ENCODE measurements around the gene HS2ST1. TPM values are rescaled to one million over a fixed set of nuclear protein-coding genes. Genes with fewer than 3 reads are reported as not detected.

Gene HS2ST1
- total RNA-seq, 2 experiments from 2014 or later, result 20.9 to 25.3 TPM

GRCh38 chr1:87030740-87031690 lies 116.6 kb downstream of the HS2ST1 start:
- no peak for DNase-seq
- H3K27ac Mint-ChIP-seq, result no peak overlapping the region
- H3K4me1 Mint-ChIP-seq (ENCODE audit: low read depth), result no peaks in the 10 kb centered on the region
- no peak overlapping the region for H3K4me3 Mint-ChIP-seq
- ChIA-PET POLR2A (no interaction called here), CTCF (no interaction called here)
- H3K36me3 Mint-ChIP-seq (ENCODE audit: low read depth), result no peaks in the 10 kb centered on the region
- no peaks in the 10 kb centered on the region for H3K9me3 Mint-ChIP-seq (ENCODE audit: insufficient read depth)
- ATAC-seq, result no peak
- H3K27me3 Mint-ChIP-seq (ENCODE audit: low read depth), result no peaks in the 10 kb centered on the region

- Mint-ChIP-seq H3K9me3 (ENCODE audit: insufficient read depth) (no peaks in the 10 kb centered on the region), H3K27ac (no peak overlapping the region), H3K36me3 (ENCODE audit: low read depth) (no peaks in the 10 kb centered on the region), H3K4me3 (no peak overlapping the region), H3K27me3 (ENCODE audit: low read depth) (no peaks in the 10 kb centered on the region), H3K4me1 (ENCODE audit: low read depth) (no peaks in the 10 kb centered on the region)
- ChIA-PET CTCF (no interaction called here), POLR2A (no interaction called here)
- ATAC-seq, result no peak
- no peak for DNase-seq
These were observed 119.9 kb downstream of the HS2ST1 start for GRCh38 chr1:87034351-87034750.

GRCh38 chr1:87039096-87039495 lies 124.7 kb downstream of the HS2ST1 start:
- no peak for DNase-seq
- H3K4me1 Mint-ChIP-seq (ENCODE audit: low read depth), result peaks cover 7% of the 10 kb centered on the region
- POLR2A ChIA-PET, result no interaction called here
- no peaks in the 10 kb centered on the region for H3K9me3 Mint-ChIP-seq (ENCODE audit: insufficient read depth)
- H3K27me3 Mint-ChIP-seq (ENCODE audit: low read depth), result no peaks in the 10 kb centered on the region
- CTCF ChIA-PET, result no interaction called here
- no peak overlapping the region for H3K4me3 Mint-ChIP-seq
- no peak overlapping the region for H3K27ac Mint-ChIP-seq
- H3K36me3 Mint-ChIP-seq (ENCODE audit: low read depth), result no peaks in the 10 kb centered on the region
- no peak for ATAC-seq

GRCh38 chr1:87042111-87042811 lies 127.8 kb downstream of the HS2ST1 start:
- H3K27me3 Mint-ChIP-seq (ENCODE audit: low read depth), result no peaks in the 10 kb centered on the region
- ATAC-seq, result no peak
- H3K27ac Mint-ChIP-seq, result no peak overlapping the region
- POLR2A ChIA-PET, result no interaction called here
- H3K4me1 Mint-ChIP-seq (ENCODE audit: low read depth), result peaks cover 29% of the 10 kb centered on the region
- no peak for DNase-seq
- H3K9me3 Mint-ChIP-seq (ENCODE audit: insufficient read depth), result peaks cover 4% of the 10 kb centered on the region
- H3K4me3 Mint-ChIP-seq, result no peak overlapping the region
- H3K36me3 Mint-ChIP-seq (ENCODE audit: low read depth), result peaks cover 10% of the 10 kb centered on the region
- CTCF ChIA-PET, result no interaction called here

- Mint-ChIP-seq H3K9me3 (ENCODE audit: insufficient read depth) (peaks cover 11% of the 10 kb centered on the region), H3K36me3 (ENCODE audit: low read depth) (peaks cover 14% of the 10 kb centered on the region), H3K27ac (no peak overlapping the region), H3K27me3 (ENCODE audit: low read depth) (no peaks in the 10 kb centered on the region), H3K4me1 (ENCODE audit: low read depth) (peaks cover 29% of the 10 kb centered on the region), H3K4me3 (no peak overlapping the region)
- DNase-seq (no peak), ATAC-seq (no peak)
- ChIA-PET POLR2A (interaction anchor here (1.0 to 1.5 kb wide), 3 partner anchors 37 to 339 kb away, joined by 3 to 6 read pairs (median 3); partner anchors contain the start of genes HS2ST1 and SELENOF), CTCF (interaction anchor here (1.1 to 2.3 kb wide), 5 partner anchors 38 to 340 kb away, joined by 3 to 8 read pairs (median 3); partner anchors contain the start of gene SH3GLB1)
These were observed 130.0 kb downstream of the HS2ST1 start for GRCh38 chr1:87044424-87044823.

GRCh38 chr1:87044840-87045239 lies 130.4 kb downstream of the HS2ST1 start:
- H3K4me1 Mint-ChIP-seq (ENCODE audit: low read depth), result peaks cover 30% of the 10 kb centered on the region
- peak overlapping the region; percentile 15 for H3K4me3 Mint-ChIP-seq
- H3K27ac Mint-ChIP-seq, result peak overlapping the region; percentile 77
- peak; percentile 81 for ATAC-seq
- DNase-seq, result peak; percentile 57
- H3K9me3 Mint-ChIP-seq (ENCODE audit: insufficient read depth), result peaks cover 13% of the 10 kb centered on the region
- no peaks in the 10 kb centered on the region for H3K27me3 Mint-ChIP-seq (ENCODE audit: low read depth)
- ChIA-PET POLR2A (interaction anchor here (1.2 to 2.0 kb wide), 3 partner anchors 37 to 339 kb away, joined by 3 to 6 read pairs (median 4); no protein-coding TSS in a partner anchor), CTCF (interaction anchor here (1.1 to 2.3 kb wide), 6 partner anchors 38 to 648 kb away, joined by 3 to 8 read pairs (median 3); partner anchors contain the start of genes ODF2L and SH3GLB1)
- H3K36me3 Mint-ChIP-seq (ENCODE audit: low read depth), result peaks cover 14% of the 10 kb centered on the region

GRCh38 chr1:87045761-87046304 lies 131.4 kb downstream of the HS2ST1 start:
- ChIA-PET CTCF (interaction anchor here (1.0 to 2.3 kb wide), 5 partner anchors 37 to 649 kb away, joined by 3 to 8 read pairs (median 3); partner anchors contain the start of genes ODF2L and SH3GLB1), POLR2A (interaction anchor here (0.8 to 2.0 kb wide), 7 partner anchors 36 to 658 kb away, joined by 3 to 6 read pairs (median 3); partner anchors contain the start of genes HS2ST1 and SELENOF)
- Mint-ChIP-seq H3K36me3 (ENCODE audit: low read depth) (peaks cover 14% of the 10 kb centered on the region), H3K4me3 (peak overlapping the region; percentile 10), H3K9me3 (ENCODE audit: insufficient read depth) (peaks cover 13% of the 10 kb centered on the region), H3K27ac (peak overlapping the region; percentile 77), H3K27me3 (ENCODE audit: low read depth) (no peaks in the 10 kb centered on the region), H3K4me1 (ENCODE audit: low read depth) (peaks cover 33% of the 10 kb centered on the region)
- peak; percentile 64 for DNase-seq
- peak; percentile 76 for ATAC-seq

- peaks cover 31% of the 10 kb centered on the region for H3K4me1 Mint-ChIP-seq (ENCODE audit: low read depth)
- no peaks in the 10 kb centered on the region for H3K27me3 Mint-ChIP-seq (ENCODE audit: low read depth)
- H3K9me3 Mint-ChIP-seq (ENCODE audit: insufficient read depth), result peaks cover 13% of the 10 kb centered on the region
- no peak for DNase-seq
- H3K4me3 Mint-ChIP-seq, result no peak overlapping the region
- no peak overlapping the region for H3K27ac Mint-ChIP-seq
- peaks cover 14% of the 10 kb centered on the region for H3K36me3 Mint-ChIP-seq (ENCODE audit: low read depth)
- ATAC-seq, result no peak
- POLR2A ChIA-PET, result no interaction called here
- CTCF ChIA-PET, result interaction anchor here (0.7 kb wide), 1 partner anchor 539 kb away, joined by 5 read pairs; no protein-coding TSS in a partner anchor
These were observed 132.5 kb downstream of the HS2ST1 start for GRCh38 chr1:87046951-87047350.

GRCh38 chr1:87048237-87048636 lies 133.8 kb downstream of the HS2ST1 start:
- Mint-ChIP-seq H3K36me3 (ENCODE audit: low read depth) (peaks cover 14% of the 10 kb centered on the region), H3K27ac (no peak overlapping the region), H3K4me1 (ENCODE audit: low read depth) (peaks cover 28% of the 10 kb centered on the region), H3K4me3 (no peak overlapping the region), H3K9me3 (ENCODE audit: insufficient read depth) (peaks cover 13% of the 10 kb centered on the region), H3K27me3 (ENCODE audit: low read depth) (no peaks in the 10 kb centered on the region)
- DNase-seq (no peak), ATAC-seq (no peak)
- ChIA-PET POLR2A (no interaction called here), CTCF (no interaction called here)

GRCh38 chr1:87051965-87052364 lies 137.5 kb downstream of the HS2ST1 start:
- Mint-ChIP-seq H3K36me3 (ENCODE audit: low read depth) (peaks cover 8% of the 10 kb centered on the region), H3K27me3 (ENCODE audit: low read depth) (no peaks in the 10 kb centered on the region), H3K9me3 (ENCODE audit: insufficient read depth) (peaks cover 12% of the 10 kb centered on the region), H3K4me1 (ENCODE audit: low read depth) (peaks cover 6% of the 10 kb centered on the region), H3K4me3 (no peak overlapping the region), H3K27ac (no peak overlapping the region)
- POLR2A ChIA-PET, result no interaction called here
- no peak for DNase-seq
- CTCF ChIA-PET, result no interaction called here
- ATAC-seq, result no peak

GRCh38 chr1:87052400-87052799 lies 138.0 kb downstream of the HS2ST1 start:
- POLR2A ChIA-PET, result no interaction called here
- peaks cover 9% of the 10 kb centered on the region for H3K9me3 Mint-ChIP-seq (ENCODE audit: insufficient read depth)

More at GRCh38 chr1:87052400-87052799, 138.0 kb downstream of the HS2ST1 start:
- H3K4me1 Mint-ChIP-seq (ENCODE audit: low read depth), result peaks cover 6% of the 10 kb centered on the region
- no peak for ATAC-seq
- no peak overlapping the region for H3K27ac Mint-ChIP-seq
- H3K27me3 Mint-ChIP-seq (ENCODE audit: low read depth), result no peaks in the 10 kb centered on the region
- CTCF ChIA-PET, result interaction anchor here (0.6 kb wide), 1 partner anchor 137 kb away, joined by 3 read pairs; no protein-coding TSS in a partner anchor
- no peak for DNase-seq
- H3K36me3 Mint-ChIP-seq (ENCODE audit: low read depth), result peaks cover 5% of the 10 kb centered on the region
- no peak overlapping the region for H3K4me3 Mint-ChIP-seq

All from activated CD8-positive, alpha-beta T cell treated with anti-CD3 and anti-CD28 coated beads, Interleukin-2, amount 10 ng/mL, durations not matched to agents 7 days and 5 days (primary cell).